Transverse colon (tissue), 4 donors: ENCODE results near the gene ARL8B. TPM values are rescaled to one million over a fixed set of nuclear protein-coding genes. Genes with fewer than 3 reads are reported as not detected.
A peak's percentile ranks its signal among the peaks of the same experiment; 100 is the strongest.

Experiments used
- DNase-seq: peaks from one replicate; pipeline ENCODE4 v3.0.0-alpha.2; 2019
- H3K27ac ChIP-seq, 4 donors: fragments of 200-600 bp; sonication (generic); 2 replicates each; pipeline ENCODE4 v1.5.1; 2016 to 2018; ENCODE audit warnings: inconsistent platforms in 4 of 4
- H3K27me3 ChIP-seq: fragments of 200-600 bp; sonication (generic); 2 replicates; pipeline ENCODE4 v1.5.1; 2017; ENCODE audit warnings: inconsistent platforms
- H3K36me3 ChIP-seq, 4 donors: fragments of 200-600 bp; sonication (generic); 2 replicates each; pipeline ENCODE4 v1.5.1; 2017 to 2019; ENCODE audit warnings: inconsistent platforms in 4 of 4
- H3K4me1 ChIP-seq, 4 donors: fragments of 200-600 bp; sonication (generic); 2 replicates each; pipeline ENCODE4 v1.5.1; 2017 to 2020; ENCODE audit warnings: inconsistent platforms in 4 of 4
- H3K4me3 ChIP-seq, 4 donors: fragments of 200-600 bp; sonication (generic); 1 replicate in 1 of 4; 2 replicates in 3 of 4; pipeline versions ENCODE4 v1.5.1 to v1.6.1; 2017 to 2019; ENCODE audit warnings: inconsistent platforms in 4 of 4
- H3K9me3 ChIP-seq, 2 donors: fragments of 200-600 bp; sonication (generic); 2 replicates each; pipeline ENCODE4 v1.5.1; 2017 to 2019; ENCODE audit warnings: inconsistent platforms in 2 of 2
- CTCF ChIP-seq, 5 experiments: fragments of 200-600 bp in 3 of 5; fragments of 450-650 bp in 2 of 5; sonication (generic) in 3 of 5; IDR thresholded peaks; 1 replicate in 2 of 5; 2 replicates in 3 of 5; pipeline ENCODE4 v1.5.1; 2016 to 2017; ENCODE audit warnings: antibody characterized with exemption in 5 of 5, inconsistent platforms in 3 of 5, mild to moderate bottlenecking in 2 of 5, moderate library complexity in 1 of 5
- EP300 ChIP-seq: sonication (generic); formaldehyde crosslinking; IDR thresholded peaks from one replicate; pipeline ENCODE4 v1.6.1; 2017; ENCODE audit warnings: antibody characterized with exemption, low read depth
- POLR2A ChIP-seq: fragments of 450-650 bp; IDR thresholded peaks from one replicate; pipeline ENCODE4 v1.6.1; 2016; ENCODE audit warnings: antibody characterized with exemption, mild to moderate bottlenecking, moderate library complexity
- POLR2AphosphoS5 ChIP-seq, 3 donors: sonication (generic); formaldehyde crosslinking; IDR thresholded peaks; one replicate each; pipeline ENCODE4 v1.6.1; 2016; ENCODE audit warnings: antibody characterized with exemption in 3 of 3
- WGBS, 2 donors: methylation state at CpG; one replicate each; pipeline ENCODE4 v1.1.5; 2018; ENCODE audit warnings: low coverage in 1 of 2; 5-methylcytosine and 5-hydroxymethylcytosine counted together
- in situ Hi-C, 4 donors: fragments of 200-750 bp; cut with MboI; loops; one replicate each; pipeline versions ENCODE4 v1.15.0 to v1.15.1; 2017; ENCODE audit warnings: low sequenced_read_pairs in 3 of 4, low pct_ligation_motif_present in 1 of 4, low pct_unique_long_range_greater_than_20kb in 1 of 4
- intact Hi-C: fragments of 100-400 bp; cut with DNase I; formaldehyde crosslinking; loops from one replicate; pipeline ENCODE4 v1.15.1; 2023; ENCODE audit warnings: low total_unique reads
- total RNA-seq, 4 donors: library from RNA; depleted of rRNA; stranded (reverse); fragments of >200 nt; gene quantifications; one replicate each; pipeline ENCODE4 v1.1.0, GENCODE V29; 2016

The ARL8B gene
- total RNA-seq, 4 donors from 2014 or later = 13.1 to 47.2 (median 31.9) TPM

DNA sequence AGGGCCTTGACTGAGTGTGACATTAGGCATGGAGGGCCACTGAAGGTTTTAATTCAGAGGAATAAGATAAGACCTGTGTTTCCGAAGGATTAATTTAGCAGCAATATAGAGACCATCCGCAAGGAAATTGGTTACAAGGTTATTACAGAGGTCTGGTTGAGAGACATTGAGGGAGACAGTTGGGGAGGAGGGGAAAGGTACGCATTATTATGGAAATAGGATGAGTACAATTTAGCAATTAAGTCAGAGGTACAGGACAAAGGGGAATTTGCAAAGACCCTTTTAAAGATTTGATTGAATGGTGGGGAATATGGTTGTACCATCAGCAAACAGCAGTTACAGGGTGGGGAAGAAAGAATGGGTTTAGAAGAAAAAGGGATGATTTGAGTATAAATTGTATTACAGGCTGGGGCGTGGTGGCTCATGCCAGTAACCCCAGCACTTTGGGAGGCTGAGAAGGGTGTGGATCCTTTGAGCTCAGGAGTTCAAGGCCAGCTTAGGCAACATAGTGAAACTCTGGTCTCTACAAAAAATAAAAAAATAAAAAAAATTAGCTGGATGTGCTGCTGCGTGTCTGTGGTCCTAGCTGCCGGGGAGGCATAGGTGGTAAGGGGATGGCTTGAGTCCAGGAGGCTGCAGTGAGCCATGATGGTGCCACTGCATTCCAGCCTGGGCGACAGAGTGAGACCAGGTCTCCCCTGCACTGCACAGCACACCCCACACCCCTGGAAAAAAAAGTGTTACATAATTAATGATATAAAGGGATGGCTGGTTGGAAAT lies 11.3 kb downstream of the ARL8B start:
- in situ Hi-C loops = no loop called here
- no peaks in the 10 kb centered on the region for H3K9me3 ChIP-seq
- H3K4me3 ChIP-seq = no peak overlapping the region
- H3K27ac ChIP-seq = no peak overlapping the region
- no peak for TF ChIP-seq EP300
- peaks cover 7 to 34% (median 18%) of the 10 kb centered on the region in 4 donors for H3K4me1 ChIP-seq
- H3K36me3 ChIP-seq = no peaks in the 10 kb centered on the region
- 85% methylated on average over 6 to 7 of the region's 7 CpGs for WGBS, 2 donors
- no peaks in the 10 kb centered on the region for H3K27me3 ChIP-seq
- intact Hi-C loops = no loop called here
- no peak for DNase-seq

DNA sequence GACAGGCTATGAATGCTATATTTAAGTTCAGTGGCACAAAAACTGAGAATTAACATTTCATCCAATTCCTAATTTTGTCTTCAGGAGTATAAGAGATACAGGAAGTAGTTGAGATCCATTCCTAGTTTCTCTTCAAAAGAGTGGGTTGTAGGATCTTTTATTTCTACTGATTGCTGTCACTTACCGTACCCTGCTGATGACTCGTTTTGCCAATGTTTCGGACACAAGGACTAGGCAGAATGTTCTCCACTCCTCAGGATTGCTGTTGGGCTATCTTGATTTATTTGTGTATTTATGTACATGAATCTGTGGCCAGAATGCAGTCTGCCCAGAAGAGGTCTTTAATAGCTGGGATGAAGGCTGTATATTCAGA lies 11.9 kb downstream of the ARL8B start:
- Histone ChIP-seq H3K36me3 (no peaks in the 10 kb centered on the region), H3K4me3 (no peak overlapping the region), H3K4me1 (peaks cover 12 to 35% (median 21%) of the 10 kb centered on the region in 4 donors), H3K9me3 (no peaks in the 10 kb centered on the region), H3K27me3 (no peaks in the 10 kb centered on the region), H3K27ac (no peak overlapping the region)
- intact Hi-C loops (no loop called here), in situ Hi-C loops (no loop called here)
- no peak for DNase-seq
- 78% methylated on average over 3 of the region's 3 CpGs; no CpG with 5 or more reads in 1 of the 2 donors for WGBS, 2 donors
- TF ChIP-seq POLR2A = no peak
- no peak for TF ChIP-seq POLR2AphosphoS5 (IDR thresholded peaks at IDR 0.05)
- TF ChIP-seq EP300 = no peak
- TF ChIP-seq CTCF (IDR thresholded peaks at IDR 0.05) = no peak

GRCh38 chr3:5134499-5134898 lies 12.4 kb downstream of the ARL8B start:
- Histone ChIP-seq H3K4me1 (peaks cover 15 to 37% (median 24%) of the 10 kb centered on the region in 4 donors), H3K9me3 (no peaks in the 10 kb centered on the region), H3K27me3 (no peaks in the 10 kb centered on the region), H3K36me3 (no peaks in the 10 kb centered on the region), H3K27ac (no peak overlapping the region), H3K4me3 (no peak overlapping the region)
- intact Hi-C loops (no loop called here), in situ Hi-C loops (no loop called here)
- WGBS, 2 donors = 86 to 91% methylated on average over 3 of the region's 3 CpGs
- DNase-seq = no peak
- TF ChIP-seq EP300 = no peak
- TF ChIP-seq CTCF (IDR thresholded peaks at IDR 0.05) = no peak
- no peak for TF ChIP-seq POLR2A
- no peak for TF ChIP-seq POLR2AphosphoS5 (IDR thresholded peaks at IDR 0.05)

DNA sequence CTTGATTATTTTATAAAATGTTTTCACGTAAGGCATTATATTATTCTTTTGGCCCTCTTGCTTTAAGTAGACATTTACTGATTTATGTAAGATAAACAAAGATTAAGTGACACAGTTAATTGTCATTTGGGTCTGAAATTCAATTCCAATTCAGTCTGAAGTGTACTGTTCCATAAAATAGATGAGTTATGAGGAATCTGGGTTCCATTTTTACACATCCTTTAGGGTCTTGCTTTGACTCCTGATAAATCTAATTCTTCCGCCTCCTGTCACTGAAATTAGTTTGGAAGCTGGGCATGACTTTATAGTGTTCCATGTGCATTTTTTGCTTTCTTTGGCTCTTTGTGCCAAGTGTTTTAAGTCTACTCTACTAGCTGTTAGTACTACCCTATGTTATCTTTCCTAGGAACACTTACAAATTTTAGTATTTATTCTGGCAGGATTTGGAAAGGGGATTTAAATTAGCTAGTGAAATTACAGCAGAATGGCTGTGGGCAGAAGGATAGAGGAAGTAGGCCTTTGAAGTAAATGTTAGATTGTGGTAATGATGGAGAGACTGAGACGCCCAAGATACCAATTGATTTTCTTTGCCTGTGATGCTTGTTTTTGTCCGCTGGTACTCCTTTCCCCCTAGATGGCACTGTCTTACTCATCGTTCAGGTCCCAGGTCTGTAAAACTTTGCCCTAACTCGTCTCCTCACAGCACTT lies 14.3 kb downstream of the ARL8B start:
- WGBS, 2 donors = 68 to 72% methylated on average over 6 of the region's 6 CpGs
- Histone ChIP-seq H3K4me3 (no peak overlapping the region), H3K27ac (no peak overlapping the region), H3K4me1 (peaks cover 15 to 49% (median 28%) of the 10 kb centered on the region in 4 donors), H3K9me3 (no peaks in the 10 kb centered on the region), H3K36me3 (no peaks in the 10 kb centered on the region), H3K27me3 (no peaks in the 10 kb centered on the region)
- in situ Hi-C loops = no loop called here
- TF ChIP-seq CTCF (IDR thresholded peaks at IDR 0.05) = peak in 1 of 5 experiments; percentile 11
- TF ChIP-seq EP300 = no peak
- no peak for TF ChIP-seq POLR2A
- no peak for TF ChIP-seq POLR2AphosphoS5 (IDR thresholded peaks at IDR 0.05)
- intact Hi-C loops = no loop called here
- no peak for DNase-seq
